HG02759 (cell line): Measurements from ENCODE around the gene DPCD.
"Not testable (repeated sequence)": the region's sequence is repeated elsewhere in the genome, so short reads cannot be mapped to it uniquely, and the experiment has no call there.

Source experiments
- ATAC-seq: cut with Tn5 transposase; IDR thresholded peaks from one replicate; pipeline ENCODE4 v1.9.1; 2021; ENCODE audit warnings: mild to moderate bottlenecking, moderate library complexity; ENCODE audit not compliant: unreplicated experiment

The DPCD gene

DNA sequence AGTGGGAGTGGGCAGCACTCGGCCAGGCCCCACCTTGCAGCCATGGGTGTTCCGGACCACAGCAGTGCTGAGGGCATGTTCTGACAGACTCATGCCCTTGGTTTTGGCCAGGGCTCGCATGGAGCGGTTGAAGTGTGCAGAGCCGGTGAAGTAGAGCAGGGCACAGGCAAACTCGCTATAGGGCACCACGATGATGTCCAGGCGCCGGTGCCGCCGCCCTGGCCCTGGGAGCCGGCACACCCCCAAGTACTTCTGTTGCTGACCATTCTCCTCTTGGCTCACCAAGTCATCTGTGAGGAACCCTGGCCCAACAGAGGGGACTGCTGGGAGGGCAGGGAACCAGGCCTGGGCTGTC, 8.6 kb upstream of the DPCD start:
- ATAC-seq = no peak

DNA sequence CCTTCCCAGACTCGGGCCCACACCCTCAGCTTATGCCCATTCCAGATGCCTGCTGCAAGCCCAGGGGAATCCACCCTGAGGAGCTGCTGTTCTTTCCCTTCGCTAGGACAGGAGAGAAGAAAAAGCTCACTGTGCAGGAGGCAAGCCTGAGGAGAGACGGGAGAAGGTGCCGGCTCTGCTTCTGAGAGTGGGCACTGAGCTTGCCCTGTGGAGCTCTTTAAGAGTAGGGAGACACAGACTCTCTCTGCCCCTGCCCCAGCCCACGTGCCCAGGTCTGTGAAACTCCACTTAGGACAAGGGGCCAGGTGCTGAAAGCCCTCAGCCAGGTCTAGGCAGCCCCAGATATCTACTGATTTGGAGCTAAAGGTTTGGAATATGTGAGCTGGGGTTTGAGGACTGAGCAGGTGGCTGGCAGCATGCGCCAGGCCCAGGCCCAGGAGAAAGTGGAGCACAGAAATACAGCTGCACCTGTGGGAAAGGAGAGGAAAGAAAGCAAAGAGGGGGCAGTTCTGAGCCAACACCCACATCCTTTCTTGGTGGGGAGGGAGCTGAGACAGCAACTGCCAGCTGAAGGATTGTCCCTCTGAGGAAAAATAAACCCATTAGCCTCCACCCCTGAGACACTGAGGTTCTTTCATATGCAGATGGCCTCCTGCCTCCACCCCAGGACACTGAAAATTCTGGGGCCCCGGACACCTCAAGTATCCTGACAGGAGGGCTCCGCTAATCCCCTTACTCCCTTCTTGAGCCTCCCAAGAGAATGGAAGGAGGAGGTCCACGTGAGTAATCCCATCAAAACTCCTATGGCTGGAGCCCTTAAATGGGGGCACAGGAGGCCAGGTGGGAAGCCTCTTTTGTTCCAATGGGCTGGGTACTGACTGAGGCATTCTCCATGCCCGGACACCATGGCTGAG, 7.4 kb upstream of the DPCD start:
- ATAC-seq = no peak

DNA sequence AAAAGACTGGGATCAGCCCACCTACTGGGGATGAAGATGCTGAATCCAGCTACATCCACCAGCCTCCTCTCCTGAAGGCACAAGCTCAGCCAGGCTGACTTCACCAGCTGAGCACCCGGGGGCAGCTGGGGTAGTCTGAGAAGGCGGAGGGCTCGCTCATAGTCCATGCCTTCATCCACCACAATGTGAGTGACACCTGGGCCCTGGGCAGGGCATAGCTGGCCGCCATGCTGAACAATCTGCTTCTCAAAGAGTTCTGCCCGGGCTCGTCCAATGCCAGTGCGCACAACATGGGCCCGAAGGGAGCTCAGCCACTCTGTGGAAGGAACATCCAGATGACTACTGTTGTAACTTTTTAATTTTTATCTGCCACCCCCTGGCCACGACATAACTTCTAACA, 2.3 kb upstream of the DPCD start:
- no peak for ATAC-seq

DNA sequence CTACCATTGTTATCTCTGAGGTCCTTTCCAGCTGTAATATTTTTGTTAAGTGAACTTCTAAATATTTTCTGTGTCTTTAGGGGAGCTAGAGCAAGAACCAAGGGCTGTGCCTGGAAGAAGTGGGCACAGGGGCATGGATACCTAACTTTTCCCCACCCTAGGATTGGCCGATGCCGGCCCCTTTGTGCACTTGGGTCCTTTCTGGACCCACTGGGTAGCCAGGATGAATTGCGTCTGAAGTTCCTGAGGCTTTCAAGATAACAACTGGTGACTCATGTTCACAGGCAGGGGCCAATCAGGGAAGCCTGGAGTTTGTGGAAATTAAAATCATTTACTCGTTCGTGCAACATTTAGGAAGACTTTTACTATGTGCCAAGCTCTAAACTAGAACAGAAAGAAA, 758 bp downstream of the DPCD start:
- ATAC-seq = no peak

DNA sequence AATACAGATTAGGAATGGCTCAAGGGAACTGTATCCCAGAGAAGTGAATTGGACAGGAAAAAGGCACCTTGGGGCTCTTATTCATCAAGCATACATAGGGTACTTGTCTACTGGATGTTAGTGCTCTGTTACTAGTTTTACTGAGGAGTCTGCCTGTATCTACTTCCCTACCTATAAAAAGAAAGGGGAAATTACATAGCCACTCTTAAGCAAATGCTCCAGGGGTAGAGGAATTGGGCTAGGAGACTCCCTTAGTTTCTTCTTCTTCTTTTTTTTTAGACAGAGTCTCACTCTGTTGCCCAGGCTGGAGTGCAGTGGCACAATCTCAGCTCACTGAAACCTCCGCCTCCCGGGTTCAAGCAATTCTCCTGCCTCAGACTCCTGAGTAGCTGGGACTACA, 5.2 kb downstream of the DPCD start:
- ATAC-seq = not testable (repeated sequence)

DNA sequence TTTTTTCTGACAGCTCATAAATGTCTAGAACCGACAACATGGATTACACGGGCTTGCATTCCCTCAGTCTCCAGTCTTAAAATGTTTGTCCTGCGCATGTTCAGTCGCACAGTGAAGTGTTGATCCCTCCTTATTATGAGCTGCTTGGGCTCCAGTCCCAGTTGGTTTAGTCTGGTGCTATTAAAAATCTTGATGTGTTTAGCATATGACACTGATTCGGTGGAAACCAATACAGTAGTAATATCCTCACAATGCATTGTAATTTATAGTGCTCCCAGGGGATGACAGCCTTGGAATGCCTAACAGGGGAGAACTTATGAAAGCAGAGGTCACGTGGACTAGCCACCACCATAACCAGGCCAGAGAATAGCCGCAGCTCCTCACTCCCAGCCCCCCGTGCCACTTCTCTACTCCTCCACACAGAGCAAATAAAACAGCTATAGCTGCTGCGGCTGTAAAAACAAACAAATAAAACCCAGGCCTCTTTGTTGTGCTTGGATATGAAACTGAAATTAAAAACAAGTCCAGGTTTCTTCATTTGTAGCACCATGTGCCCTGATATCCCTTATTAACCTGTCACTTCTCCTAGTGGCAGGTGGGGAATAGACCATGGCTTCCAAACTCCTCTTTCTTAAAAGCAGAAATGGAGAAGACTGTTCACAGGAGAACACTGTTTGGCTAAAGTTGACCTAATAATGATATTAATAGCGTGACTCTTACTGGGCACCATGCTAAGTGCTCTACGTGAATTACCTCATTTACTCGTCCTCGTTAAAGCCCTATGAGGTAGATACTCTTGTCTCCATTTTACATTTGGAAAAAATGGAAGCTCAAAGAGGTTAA, 7.7 kb downstream of the DPCD start:
- ATAC-seq = no peak

DNA sequence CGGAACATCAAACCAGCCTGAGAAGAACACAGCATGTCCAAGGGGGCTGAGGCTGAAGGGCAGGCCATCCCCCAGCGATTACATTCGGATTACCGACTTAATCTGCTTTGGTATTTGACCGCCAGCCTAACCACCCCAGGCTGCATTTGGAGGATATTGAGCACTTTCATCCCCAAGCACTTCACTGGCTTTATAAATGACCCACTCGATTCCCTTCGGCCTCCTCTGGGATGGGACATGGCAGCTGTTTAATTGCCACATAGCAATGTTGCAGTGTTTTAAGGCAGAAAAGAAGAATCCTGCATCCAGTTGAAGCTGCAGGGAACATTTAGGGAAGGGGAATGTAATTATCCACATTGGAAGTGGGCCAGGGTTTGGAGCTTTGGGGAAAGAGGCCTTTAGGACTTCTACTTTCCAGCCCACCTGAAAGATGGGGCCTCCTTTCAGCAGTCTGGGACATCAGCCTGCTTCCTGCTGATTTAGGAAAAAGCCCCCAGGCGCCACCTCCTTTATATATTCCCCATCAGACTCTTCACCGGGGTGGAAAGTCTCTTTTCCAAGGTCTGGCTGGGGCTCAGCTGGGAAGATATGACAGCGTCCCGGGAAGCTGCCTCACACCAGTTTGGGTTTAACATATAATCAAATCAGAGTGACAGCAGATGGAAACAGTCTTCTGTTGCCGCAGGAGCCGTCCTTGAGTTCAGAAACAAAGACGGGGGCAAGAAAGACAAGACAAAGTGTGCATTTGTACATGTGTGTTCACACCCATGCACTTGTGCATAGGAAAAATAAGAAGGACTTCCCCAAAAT, 9.2 kb downstream of the DPCD start:
- ATAC-seq = no peak

DNA sequence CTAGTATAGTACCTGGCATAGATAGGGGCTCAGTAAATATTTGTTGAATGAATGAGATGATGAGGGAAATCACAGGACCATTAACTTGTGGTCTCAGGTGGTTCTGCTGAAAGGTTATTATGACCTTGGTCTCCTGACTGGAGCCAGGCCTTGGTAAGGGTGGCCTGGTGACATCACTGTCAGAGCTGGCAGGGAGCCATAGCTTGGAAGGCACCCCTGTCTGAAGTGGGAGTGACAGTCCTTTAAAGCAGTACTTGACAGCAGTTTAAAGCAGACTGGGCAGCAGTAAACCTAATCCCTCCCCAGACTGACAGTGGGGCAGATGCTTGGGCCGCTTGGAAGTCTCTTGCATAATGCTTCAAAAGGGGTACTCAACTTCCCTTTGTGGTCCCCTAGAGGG, 13.4 kb downstream of the DPCD start:
- ATAC-seq = no peak

DNA sequence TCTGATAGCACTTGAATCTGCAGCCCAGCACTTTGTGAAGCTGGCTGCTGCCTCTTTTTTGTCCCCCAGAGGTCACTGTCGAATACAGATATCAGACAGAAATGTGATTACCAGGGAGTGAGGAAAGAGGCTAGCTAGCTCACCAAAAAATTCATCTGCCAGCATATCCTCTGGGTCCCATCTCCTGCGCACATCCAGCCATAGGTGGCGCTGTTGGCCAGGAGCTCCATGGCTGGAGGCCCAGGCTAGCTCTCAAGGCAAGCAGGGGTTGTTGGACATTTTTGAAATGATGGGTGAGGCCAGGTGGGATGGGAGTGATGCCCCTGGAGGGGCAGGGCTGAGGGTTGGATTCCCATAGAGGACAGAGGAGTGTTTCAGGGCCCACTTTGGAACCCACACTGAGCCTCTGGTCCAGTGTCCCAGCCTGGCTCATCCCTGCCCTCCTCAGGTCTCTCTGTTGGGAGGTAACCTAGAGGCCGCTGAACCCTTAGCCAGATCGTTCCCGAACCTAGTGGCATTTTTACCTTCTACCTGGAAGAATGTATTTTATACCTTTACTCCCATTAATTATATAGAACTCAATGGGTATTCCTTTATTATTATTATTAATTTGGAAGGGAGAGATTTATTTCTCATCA, 14.8 kb downstream of the DPCD start:
- ATAC-seq = no peak

DNA sequence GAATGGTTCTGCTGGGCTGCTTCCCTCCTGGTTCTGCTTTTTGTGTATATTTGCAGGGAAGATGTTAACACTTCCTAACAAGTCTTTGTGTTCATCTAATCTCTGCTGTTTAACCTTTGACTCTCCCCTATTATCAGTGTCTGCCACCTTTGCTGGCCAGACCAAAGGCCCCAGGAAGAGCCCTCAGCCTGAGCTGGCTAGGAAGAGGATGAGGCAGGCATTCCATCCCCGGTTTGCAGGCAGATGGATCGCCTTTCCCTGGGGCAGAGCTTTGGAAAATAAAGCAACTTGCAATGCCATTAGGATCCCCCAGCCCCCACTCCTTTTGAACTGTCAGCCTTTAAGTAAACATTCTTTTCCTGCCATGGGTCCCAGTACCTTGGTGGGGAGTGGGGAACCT, 19.0 kb downstream of the DPCD start:
- ATAC-seq = no peak

DNA sequence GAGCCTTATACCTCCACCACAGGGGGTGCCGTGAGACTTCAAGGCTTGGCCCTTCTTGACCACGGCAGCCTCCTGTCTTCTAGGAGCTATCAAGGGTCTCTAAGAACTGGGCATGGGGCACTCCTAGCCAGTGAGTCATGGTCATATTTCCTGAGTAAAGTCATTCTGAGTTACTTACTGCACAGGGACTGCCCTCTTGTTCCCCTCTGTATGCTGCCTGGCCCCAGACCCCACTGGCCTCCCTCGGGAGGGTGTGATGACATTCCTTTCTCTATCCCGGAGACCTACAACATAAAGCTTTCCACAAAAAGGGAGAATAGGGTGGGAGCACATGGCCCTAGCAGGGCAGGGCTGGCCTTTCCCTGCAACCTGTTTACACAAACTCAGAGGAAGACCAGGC, 21.4 kb downstream of the DPCD start:
- ATAC-seq = no peak

DNA sequence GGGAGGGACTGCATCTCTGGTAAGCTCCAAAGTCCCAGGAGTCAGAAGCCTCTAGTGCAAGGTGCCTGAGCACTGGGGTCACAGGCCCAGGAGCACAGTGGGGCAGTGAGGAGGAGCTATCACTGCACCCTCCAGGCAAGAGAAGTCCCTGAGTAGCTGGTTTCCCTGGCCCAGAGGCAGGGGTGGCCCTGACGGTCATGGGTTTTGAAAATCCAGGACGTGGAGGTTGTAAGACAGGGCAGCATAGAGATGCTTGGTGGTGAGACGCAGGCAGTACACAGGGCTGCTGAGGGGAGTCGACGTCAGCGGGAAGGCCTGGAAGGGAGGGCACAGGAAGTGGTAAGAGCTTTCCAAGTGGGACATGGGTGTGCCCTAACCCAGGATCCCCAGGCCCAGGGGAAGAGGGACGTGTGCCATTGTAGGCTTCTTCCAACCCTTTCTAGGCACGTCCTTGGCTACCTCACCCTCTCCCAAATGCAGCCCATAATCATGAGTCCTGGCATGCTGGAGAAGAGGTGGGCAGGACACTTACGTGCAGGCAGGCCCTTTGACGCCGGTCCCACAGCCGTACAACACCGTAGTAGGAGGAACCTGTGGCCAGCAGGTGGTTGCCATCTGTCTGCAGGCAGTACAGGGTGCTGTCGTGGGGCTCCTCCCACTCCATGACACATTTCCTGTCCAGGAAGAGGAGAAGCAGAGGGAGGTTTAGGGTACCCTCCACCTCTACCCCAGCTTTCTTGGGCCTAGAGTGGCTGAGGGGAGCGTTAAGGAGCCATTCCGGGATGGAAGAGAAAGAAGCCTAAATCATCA, 23.2 kb downstream of the DPCD start:
- no peak for ATAC-seq

DNA sequence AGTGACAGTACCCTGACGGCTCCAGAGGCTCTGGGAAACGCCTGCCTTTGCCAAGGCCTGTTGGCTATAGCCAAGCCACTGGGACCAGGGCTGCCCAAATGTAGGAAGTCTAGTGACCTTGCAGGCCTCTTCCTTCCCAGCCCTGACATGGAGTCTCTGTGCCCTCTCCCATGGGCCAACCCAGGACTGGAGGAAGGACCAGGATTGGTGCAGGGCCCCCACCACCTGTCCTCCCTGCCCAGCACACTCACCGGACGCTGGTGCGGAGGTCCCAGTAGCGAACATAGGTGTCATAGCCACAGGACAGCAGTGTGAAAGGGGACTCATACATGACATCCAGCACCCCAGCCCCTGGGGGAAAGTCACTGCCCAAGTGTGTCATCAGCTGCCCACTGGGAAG, 24.0 kb downstream of the DPCD start:
- ATAC-seq = no peak

DNA sequence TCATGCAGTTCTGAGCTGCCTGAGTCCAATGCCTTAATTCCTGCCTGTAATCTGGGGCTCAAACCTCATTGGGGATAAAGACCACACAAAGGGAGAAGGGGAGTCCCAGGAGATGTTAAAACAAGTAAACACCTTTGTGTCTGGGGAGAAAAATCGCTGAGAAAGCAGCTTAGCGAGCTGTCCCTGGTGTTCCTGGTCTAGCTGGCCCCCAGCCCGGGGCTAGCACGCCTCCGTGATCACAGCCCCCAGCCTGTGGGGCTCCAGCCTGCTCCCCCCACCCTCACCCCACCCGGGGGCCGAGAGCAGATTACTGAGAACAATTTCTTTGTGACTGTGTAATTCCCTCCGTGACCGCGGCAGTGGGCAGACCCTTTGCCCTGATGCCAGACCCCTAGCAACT, 24.8 kb downstream of the DPCD start:
- ATAC-seq = no peak

DNA sequence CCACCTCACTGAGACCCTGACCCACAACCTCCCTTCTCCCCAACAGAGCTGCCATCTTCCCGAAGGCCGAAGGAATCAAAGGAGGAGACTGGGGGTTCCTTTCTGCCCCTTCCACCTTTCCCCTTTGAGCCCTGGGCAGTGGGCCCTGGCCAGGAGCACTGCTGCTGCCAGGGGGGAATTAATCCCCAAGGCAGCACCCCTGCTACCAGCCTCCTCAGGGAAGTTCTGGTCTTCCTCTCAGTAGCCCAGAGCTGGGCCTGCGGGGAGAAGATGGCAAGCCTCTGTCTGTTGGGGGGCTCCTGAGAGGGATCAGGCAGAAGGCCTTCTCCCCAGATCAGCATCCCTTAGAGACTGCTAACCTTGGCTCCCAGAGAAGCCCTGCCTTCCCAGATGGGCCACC, 25.5 kb downstream of the DPCD start:
- no peak for ATAC-seq

DNA sequence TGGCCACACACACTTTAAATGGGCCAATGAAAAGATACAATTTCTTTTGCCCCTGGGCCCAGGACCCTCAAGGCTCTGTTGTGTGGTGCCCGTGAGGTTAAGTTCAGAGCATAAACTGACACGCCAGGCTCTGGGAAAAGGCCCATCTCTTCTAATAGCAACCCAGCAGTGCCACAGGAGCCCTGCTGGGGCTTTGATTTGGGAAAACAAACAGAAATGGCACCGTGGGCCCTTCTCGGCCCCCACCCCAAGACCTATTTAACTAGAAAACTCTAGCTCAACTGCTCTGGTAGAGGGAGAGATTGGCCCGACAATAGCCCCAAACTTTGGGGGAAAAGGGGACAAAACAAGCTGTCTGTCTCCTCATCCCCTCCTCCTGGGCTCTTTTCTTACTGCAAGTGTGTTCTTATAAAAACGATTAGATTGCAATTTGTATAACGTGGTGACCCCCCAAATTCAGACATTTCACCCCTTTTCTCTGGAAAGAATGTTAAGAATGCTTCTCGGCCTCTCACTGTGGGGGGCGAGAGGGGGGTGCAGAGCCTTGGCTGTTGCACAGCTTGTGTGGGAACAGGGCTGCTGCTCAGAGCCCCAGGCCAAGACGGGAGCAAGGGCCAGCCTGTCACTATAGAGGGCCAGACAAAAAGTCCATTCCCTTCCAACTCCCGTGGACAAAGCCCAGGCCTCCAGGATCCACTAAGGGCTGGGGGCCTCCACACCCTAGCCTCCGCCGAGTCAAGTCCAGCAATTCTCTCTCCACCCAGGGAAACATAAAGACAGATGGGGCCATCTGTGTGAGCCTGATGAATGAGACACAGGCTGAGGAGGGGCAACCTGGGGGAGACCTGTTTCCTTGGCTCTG, 26.8 kb downstream of the DPCD start:
- no peak for ATAC-seq

DNA sequence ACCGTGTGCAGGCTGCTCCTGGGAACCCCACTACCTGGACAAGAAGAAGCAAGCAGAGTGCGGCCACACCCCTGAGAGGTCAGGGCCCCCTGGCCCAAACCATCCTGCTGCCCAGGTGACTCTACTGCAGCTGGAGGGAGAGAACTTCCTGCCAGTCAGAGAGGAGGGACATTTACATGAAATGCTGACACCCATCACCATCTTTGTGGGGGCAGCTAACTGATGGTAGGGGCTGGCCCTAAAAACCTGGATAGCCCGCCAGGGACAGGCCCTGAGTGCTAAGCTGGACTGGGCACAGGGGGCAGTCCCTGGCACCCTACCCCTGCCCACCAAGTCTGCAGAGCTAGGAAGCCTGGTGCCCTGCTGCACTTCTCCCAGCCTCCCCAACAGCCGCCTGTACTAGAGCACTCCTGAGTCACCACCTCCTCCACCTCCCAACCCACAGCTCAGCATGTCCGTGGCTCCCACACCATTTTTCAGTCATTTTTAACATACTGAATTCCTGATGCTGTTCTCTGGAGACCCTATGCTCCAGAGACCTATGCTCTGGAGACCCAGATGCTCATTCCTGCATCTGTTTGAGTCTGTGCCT, 27.5 kb downstream of the DPCD start:
- ATAC-seq = no peak

DNA sequence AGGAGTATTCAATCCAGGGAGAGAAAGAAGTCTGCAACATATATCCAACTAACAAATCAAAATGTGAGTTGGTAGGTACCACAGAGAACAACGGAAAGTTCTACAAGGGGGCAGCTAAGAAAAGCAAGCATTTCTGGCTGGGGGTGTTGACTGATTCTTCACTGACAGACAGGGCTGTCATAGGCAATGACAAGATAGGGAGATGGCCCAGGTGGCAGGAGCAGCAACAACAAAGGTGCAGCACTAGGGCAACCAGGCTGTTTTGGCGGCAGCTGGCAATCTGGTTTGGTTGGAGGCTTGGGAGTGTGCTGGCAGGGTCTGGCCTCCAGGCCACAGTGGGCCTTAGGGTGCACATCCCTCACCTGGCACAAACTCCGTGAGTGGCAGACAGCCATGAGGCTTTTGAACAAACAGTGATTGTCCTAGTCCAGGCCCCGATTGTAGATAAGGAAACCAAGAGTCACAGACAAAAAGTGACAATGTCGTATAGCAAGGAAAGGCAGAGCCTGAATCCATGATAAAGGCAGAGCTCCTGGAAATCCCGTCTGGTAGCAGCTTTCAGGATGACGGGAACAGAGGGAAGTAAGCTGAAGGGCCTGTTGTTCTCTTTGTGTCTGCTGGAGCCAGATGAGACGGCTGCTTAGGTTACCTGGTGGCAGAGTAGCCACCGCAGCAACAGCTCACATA, 28.4 kb downstream of the DPCD start:
- ATAC-seq = no peak
